Measurements from ENCODE around the gene SNF8.
"Not testable (repeated sequence)": the region's sequence is repeated elsewhere in the genome, so short reads cannot be mapped to it uniquely, and the experiment has no call there.

The SNF8 gene

DNA sequence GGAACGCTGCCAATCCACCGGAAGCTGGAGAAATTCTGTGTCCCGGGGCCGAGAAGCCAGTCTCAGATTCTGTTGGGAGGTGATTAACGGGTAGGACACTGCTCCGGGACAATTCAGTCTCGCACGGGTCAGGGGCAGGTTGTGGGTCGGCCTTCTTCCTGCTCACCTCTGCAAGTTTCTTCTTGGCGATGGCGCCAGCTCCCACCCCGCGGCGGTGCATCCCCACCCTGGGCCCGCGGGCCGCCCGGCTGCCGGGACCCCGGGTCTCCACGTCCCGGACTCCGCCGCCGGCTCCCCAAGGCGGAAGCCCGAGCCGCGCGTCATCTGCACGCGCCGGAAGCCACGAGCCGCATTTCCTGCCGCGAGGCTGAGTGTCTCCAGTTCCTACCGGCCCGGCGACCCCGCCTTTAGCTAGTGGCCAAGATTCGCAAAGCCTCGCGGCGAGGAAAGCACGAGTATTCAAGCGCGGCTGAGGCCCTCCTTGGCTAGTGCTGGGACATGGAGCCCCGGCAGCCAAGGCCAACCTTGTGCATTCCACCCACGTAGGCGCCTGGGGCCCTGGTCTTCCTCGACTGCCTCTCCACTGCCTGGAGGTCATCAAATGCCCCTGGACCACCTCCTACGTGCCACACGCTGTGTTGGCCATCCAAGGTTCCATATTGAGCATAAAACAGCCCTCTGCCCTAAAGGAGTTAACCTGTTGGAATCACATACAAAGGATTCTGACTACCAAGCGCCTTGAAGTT is at the start of gene SNF8:
TSS of gene SNF8 (minus strand) at position 328 of the 746 bp plus-strand sequence. CDS start at position 220, 108 bp downstream.
- peak; percentile 96 for DNase-seq

DNA sequence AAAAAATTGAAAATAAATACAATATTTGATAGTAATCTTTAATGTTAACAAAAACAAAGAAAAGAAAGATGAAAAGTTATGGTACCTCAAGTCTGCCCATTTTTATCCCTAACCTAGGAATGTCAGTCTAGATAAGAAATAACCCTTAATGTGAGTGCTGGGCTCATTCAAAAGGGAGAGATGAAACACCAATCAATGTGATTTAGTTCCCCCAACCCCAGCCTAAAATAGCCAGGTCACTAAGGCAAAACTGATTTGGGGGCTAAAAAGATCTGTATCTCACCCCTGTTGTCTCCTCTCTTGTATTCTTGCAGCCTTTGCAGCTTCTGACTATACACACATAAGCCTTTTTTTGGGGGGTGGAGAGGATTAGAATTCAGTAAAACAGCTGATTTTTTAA is 49.3 kb upstream of the SNF8 start:
- DNase-seq = no peak

DNA sequence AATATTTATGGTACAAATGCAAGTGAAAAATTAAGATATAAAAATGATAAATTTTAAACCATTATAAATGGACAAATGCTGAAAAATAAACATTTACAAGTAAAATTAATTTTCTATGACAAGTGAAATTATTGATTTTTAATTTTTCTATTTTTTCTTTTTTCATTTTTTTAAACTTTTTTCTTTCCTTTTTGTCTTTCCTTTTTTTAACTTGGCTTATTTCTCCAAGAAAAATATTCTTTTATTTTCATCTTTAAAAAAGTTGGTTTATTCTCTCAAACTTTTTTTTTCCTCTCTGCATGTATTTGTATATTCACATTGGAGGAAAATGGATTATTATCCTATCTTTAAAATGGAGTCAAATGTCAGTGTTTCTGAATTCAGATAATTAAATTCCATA is 48.7 kb upstream of the SNF8 start:
- DNase-seq = no peak

DNA sequence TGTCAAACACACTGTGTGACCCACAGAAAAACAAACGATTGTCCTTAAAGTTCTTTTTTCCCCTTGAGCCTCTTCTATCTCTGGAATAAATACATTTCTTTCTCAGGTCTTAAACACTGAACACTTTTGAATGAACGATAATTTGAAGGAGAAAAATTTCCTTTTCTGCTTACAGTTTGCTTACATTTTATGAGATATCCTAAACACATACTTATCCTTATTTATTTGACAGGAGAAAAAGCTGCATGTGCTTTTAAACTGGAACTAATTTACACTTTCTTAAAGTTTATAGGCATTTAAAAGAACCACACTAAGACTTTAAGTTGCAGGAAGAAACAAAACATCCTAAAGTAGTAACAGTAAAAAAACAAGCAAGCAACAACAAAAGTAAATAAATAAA is 47.8 kb upstream of the SNF8 start:
- DNase-seq = no peak

- DNase-seq = no peak
Observed at GRCh38 chr17:48990882-48991357, 46.3 kb upstream of the SNF8 start.

DNA sequence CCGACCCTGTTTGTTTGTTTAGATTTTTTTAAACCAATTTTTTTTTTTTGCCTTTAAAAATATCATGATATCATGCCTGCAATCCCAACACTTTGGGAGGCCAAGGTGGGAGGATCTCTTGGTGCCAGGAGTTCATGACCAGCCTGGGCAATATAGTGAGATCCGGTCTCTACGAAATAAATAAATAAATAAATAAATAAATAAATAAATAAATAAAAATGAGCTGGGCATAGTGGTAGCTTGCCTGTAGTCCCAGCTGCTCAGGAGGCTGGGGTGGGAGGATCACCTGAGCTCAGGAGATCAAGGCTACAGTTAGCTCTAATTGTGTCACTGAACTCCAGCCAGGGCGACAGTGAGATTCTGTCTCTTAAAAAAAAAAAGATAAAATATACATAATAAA is 44.5 kb upstream of the SNF8 start:
- no peak for DNase-seq

DNA sequence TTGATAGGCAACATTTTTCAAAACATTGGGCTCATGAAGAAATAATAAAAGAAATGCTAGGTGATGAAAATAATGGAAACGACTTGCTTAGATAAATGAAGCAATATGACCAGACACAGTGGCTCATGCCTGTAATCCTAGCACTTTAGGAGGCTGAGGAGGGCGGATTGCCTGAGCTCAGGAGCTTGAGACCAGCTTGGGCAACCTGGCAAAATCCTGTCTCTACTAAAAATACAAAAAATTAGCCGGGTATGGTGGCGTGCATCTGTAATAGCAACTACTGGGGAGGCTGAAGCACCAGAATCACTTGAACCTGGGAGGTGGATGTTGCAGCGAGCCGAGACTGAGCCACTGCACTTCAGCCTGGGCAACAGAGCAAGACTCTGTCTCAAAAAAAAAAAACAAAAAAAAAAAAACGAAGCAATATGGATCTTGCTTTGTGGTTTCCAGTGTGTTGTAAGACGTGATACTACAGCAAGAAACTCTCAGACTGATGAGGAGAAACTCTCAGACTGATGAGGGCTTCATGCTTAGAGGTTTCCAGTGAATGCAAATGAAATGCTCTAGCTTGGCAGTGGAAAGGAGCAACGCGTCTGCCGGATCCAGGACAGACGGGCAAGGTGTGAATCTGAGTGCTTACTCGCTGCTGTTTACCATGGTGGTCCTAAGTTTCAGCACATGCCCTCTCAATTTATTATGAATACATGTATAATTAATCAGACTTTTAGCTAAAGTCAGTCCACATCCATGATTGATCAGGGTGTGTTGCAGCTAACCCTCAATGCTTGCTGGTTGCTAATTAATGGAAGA is 41.0 kb upstream of the SNF8 start:
- DNase-seq = no peak

DNA sequence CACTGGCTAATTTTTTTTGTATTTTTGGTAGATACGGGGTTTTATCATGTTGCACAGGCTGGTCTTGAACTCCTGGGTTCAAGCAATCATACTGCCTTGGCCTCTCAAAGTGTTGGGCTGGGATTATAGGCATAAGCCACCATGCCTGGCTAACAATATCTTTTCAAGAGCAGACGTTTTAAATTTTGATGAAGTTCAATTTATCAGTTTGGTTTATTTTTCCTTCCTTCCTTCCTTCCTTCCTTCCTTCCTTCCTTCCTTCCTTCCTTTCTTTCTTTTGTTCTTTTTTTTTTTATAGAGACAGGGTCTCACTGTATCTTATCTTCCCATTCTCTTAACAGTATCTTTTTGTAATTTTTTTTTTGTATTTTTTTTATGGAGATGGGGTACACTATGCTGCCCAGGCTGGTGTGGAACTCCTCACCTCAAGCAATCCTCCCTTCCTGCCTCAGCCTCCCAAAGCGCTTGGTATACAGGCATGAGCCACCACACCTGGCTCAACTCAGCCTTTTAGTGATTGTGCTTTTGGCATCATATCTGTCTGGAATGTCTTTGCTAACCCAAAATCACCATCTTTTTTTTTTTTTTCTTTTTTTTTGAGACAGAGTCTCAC is 37.4 kb upstream of the SNF8 start:
- DNase-seq = no peak

- no peak for DNase-seq
Observed at GRCh38 chr17:48973806-48974205, 29.2 kb upstream of the SNF8 start.

- DNase-seq = no peak
Observed at GRCh38 chr17:48972749-48973097, 28.1 kb upstream of the SNF8 start.

DNA sequence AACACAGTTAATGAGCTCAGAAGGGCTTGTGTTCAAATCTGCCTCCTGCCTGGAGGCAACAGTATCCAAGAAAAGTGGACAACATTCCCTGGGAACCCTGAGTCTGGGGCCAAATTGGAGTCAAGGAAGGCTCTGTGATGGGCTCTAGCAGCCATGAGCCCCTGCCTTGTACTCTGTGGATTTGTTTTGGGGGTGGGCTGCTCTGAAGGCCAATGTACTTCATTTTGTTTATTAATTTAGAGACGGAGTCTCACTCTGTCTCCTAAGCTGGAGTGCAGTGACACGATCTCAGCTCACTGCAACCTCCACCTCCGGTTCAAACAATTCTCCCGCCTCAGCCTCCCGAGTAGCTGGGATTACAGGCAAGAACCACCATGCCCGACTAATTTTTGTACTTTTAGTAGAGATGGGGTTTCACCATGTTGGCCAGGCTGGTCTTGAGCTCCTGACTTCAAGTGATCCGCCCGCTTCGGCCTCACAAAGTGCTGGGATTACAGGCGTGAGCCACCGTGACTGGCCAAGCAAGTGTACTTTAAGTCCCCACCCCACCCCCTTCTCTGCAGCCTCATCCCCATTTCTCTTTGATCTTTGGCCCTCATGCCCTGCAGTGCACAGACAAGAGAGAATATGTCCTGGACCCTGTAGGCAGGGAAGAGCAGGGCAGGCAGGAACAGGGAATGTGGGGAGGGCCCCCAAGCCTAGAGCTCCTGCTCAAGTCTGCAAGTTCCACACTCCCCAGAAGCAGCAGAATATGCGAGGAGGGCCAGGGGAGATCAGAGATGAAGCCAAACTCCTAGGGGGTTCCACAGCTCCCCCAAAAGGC is 26.4 kb upstream of the SNF8 start:
- no peak for DNase-seq

GRCh38 chr17:48970224-48970623 is 25.6 kb upstream of the SNF8 start:
- no peak for DNase-seq

DNA sequence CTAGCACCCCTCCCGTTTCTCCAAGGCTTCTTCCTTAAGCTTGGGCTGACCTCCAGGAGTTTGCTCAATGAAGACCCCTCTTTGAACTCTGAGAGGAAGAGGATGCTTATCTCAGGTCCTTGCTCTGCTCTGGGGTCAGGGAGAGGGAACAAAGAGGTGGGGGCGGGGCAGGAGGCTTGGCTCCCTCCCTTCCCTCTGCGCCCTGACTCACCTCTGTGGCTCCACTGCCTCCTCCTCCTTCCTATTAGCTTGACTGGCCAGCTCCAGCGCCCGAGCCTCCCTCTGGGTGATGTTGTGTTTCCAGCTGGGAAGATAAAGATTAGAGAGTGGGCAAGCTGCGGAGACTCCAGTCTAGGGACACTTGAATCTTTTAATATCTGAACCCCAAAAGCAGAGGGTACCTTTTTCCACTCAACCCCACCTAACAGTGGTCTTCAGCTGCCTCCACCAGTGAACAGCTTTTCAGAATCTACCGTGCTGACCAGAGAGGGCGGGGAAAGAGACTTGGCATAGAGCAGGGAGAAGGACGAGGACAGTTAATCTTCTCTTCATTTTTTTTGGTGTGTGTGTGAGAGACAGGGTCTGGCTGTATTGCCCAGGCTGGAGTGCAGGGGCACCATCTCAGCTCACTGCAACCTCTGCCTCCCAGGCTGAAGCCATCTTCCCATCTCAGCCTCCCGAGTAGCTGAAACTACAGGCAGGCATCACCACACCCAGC is 17.0 kb upstream of the SNF8 start:
- DNase-seq = no peak

GRCh38 chr17:48960834-48961515 is 16.3 kb upstream of the SNF8 start:
- DNase-seq = no peak

GRCh38 chr17:48954300-48954755 is 9.7 kb upstream of the SNF8 start:
- DNase-seq = no peak

GRCh38 chr17:48952904-48953303 is 8.3 kb upstream of the SNF8 start:
- peak; percentile 15 for DNase-seq

DNA sequence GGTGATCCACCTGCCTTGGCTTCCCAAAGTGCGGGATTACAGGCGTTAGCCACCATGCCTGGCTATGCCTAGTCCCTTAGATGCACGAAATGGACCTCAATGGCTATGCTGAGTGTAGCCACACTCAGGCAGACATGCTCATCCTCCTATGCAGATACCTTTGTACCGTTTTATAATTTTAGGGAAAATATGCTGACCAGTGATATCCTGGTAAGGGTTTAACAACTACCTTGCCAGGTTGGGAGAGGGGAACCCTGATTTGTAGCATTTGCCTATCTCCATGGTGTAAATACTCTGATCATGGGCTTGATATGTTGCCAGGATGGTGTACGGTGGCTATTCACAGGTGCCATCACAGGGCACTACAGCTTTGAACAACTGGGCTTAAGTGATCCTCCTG is 6.9 kb upstream of the SNF8 start:
- no peak for DNase-seq

GRCh38 chr17:48945261-48945651 is 614 bp upstream of the SNF8 start:
- not testable (repeated sequence) for DNase-seq

DNA sequence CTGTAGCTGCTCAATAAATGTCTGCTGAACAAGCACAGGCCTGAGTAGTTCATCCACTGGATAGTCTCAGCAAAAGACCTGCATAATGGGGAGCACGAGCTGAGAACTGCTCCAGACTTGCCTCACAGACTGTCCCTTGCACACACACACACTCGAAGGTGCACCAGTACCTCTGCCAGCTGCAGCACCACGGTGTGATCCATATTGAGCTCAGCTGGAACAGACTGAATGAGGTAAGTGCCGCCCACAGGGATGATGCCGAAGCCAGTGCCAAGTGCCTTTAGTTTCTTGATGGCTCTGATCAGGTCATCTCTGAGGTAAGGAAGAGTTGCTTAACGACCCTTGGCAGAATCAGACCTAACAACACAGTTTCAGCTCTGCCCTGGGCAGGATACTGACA is 11.6 kb downstream of the SNF8 start:
- no peak for DNase-seq

DNA sequence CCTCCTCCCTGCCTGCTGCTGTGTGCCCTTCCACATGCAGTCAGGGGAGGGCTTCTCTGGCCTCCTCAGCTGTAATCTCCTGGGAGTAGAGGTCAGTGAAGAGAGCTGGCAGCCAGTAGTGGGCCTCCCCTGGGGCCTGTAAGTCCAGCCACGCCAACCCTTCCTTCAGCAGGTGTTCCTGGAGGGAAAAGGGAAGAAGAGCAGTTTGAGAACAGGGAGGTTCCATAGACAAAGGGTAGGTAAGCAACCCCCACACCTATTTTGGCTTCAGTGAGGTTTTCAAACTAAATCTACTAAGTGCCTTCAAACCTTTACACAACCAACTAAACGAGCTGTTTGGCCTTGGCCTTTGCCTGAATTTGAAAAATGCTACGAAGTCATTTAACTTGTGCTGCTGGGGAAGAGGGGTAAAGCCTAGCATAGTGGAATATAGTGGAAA is 14.2 kb downstream of the SNF8 start:
- DNase-seq = no peak

DNA sequence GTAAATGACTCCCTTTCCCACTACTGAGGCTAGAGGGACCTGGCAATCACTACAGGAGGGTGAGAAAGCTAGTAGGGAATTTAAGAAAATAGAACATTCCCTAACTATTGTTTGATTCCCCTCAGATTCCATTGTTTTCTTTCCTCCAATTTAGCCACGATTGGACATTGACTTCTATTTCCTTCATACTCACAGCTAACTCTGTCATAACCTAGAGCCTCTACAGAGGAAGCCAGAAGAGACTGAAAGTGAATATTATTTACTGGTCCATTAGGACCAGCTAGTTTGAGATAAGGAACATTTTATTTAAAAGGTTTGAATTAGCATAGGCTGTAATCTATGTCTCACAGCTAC is 14.9 kb downstream of the SNF8 start:
- no peak for DNase-seq

Measured in stimulated activated CD4-positive, alpha-beta T cell treated with anti-CD3 and anti-CD28 coated beads, Interleukin-15, amount 100 ng/mL, for 24 hours (primary cell).